HG03460 (cell line): ENCODE data around the gene LOX.
"Not testable (repeated sequence)": the region's sequence is repeated elsewhere in the genome, so short reads cannot be mapped to it uniquely, and the experiment has no call there.

Experiments
- ATAC-seq: cut with Tn5 transposase; IDR thresholded peaks from one replicate; pipeline ENCODE4 v1.9.1; 2021; ENCODE audit not compliant: unreplicated experiment

LOX gene

GRCh38 chr5:122099060-122099790, 21.2 kb upstream of the LOX start:
- no peak for ATAC-seq

- no peak for ATAC-seq
These were observed 19.3 kb upstream of the LOX start for GRCh38 chr5:122097391-122097790.

DNA sequence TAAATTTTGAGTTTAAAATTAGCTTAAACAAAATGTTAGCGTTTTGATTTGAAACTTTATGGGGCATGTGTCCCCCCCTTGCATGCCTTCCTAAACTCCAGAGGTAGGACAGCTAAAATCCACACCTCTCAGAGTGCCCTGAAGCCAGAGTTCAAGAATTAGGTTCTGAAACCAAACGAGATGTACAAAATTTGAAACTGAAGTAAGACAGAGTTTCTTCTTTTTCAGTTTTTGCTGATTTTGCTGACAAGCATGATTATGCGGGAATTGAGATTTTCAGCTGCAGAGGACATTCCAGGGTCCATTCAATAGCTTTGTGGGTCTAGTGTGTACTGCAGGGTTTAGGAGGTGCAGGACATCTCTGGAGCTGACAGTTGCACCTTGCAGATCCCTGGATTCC, 17.1 kb upstream of the LOX start:
- no peak for ATAC-seq

DNA sequence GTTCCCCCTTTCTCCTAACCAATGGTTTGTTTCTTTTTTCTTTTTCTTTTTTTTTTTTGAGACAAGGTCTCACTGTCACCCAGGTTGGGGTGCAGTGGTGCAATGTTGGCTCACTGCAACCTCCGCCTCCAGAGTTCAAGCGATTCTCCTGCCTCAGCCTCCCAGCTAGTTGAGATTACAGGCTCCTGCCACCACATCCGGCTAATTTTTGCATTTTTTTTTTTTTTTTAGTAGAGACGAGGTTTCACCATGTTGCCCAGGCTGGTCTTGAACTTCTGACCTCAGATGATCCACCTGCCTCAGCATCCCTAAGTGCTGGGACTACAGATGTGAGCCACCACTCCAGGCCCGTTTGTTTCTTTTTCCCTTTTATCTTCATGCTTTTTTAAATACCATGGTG, 16.2 kb upstream of the LOX start:
- not testable (repeated sequence) for ATAC-seq

GRCh38 chr5:122093415-122094180, 15.5 kb upstream of the LOX start:
- ATAC-seq: no peak

DNA sequence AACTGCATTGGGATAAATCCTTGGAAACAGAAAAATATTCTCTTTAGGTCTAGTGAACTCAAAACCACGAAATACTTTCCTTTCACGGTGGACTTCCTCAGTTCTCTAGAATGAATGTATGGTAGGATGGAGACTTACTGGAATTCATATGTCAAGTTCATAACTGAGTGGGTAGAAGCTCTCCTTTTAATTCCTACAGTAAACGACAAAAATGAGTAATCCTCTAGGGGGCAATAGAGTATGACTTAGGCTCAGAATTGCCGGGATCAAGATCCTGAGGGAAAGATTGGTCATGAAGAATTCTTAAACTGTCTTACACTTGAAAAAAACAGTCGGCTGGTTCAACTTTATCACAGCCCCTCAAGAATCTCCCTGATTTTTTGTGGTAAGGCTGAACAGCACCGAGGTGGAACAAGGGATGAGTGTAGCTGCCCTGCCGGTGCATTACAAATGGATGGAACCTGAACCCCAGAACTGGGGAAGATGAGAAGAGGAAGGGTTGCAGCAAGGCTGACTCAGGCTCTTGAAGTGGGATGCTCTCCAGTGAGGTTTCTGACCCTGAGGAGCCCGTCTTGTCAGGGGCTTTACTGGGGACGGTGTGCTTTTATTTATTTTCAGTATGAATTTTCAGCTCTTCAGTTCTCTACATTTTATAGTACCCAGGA, 14.0 kb upstream of the LOX start:
- ATAC-seq: no peak

DNA sequence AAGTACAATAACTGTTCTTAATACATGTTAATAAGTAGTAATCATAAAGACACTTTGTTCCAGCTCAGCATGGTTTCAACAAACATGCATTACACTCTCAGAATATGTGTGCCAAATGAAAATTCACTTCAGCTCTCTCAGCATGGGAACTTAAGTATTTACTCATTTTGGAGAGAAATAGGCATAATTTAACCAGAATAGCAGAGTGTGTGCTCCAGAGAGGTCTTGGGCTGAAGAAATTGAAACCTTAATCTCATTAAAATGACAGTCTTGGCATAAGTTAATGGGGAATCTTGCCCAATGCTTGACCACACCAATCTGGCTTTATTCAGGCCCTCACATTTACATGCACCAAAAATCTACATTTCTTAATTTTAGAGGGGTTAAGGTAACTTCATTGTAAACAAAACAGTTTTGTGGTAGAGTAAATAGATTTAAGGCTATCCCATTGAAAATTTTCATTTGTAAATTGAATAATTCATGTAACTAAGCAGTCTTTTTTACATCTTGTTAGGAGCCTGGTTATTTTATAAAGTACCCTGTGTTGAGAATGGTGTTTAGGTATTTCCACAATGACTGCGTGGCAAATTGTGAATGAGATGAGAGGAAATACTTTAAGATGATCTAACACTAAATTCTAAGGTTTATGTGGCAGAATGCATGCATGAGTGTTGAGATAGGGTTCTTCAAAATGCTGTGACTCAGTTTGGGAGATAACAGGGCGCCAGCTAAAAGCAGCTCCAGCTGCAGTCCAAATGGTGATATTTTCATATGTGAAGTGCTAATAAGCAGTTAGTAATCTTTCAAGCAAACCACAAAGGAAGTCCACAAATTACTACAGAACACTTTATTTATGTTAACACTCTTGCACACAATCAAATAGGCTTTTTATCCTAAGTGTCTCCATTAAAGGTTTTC, 11.3 kb upstream of the LOX start:
- ATAC-seq: no peak

- no peak for ATAC-seq
These were observed 7.0 kb upstream of the LOX start for GRCh38 chr5:122085041-122085440.

- ATAC-seq: no peak
These were observed 5.5 kb upstream of the LOX start for GRCh38 chr5:122083535-122083934.

- ATAC-seq: no peak
These were observed 3.5 kb upstream of the LOX start for GRCh38 chr5:122081541-122081940.

GRCh38 chr5:122077366-122078115, 518 bp downstream of the LOX start:
- ATAC-seq: no peak

DNA sequence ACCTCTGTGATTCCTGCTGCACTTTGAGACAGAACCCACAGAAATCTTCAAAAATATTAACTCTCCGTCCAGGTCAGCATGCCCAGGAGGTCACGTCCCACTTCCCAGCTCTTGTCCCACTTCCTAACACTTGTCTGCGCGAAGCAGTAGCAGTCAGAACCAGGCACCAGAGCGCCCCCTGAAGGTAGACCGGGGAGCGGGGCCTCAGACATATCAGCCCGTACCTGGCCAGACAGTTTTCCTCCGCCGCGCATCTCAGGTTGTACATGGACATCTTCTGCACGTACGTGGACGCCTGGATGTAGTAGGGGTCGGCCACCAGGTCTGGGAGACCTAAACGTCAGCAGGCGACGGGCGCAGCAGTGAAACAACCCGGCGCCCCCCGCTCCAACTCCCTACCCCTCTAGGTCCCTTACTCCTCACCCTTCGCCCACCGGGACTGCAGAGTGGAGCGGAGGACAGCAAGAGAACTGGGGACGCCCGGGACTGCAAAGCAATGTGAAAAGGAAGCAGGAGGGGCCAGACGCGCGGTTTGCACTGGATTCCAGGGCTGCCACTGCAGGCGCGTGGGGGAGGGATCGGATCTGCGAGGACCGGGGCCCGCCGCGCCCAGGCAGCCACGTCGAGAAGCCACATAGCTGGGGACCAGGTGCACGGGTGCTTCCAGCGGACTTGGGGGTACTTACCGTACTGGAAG, 1.2 kb downstream of the LOX start:
- ATAC-seq: no peak

GRCh38 chr5:122076050-122076461, 2.0 kb downstream of the LOX start:
- ATAC-seq: no peak

- ATAC-seq: no peak
These were observed 4.2 kb downstream of the LOX start for GRCh38 chr5:122073864-122074263.

DNA sequence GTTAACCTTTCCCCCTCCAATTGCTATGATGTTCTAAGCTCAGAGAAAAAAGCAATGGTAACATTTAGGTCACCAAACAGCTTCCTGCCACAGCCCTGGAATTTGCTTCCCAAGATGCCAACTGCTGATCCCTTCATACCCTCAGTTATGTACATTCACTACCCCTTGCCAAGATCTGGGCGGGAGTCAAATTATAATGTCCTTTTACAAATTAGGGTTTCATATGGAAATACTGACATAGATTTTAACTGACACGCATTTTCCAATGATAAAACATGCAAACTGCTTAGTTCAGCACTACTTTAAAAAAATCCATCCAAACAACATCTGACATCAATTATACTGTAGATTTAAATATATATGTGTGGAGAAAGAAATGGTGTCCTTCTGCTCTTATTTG, 5.0 kb downstream of the LOX start:
- ATAC-seq: no peak

GRCh38 chr5:122067390-122067789, 10.7 kb downstream of the LOX start:
- ATAC-seq: no peak

DNA sequence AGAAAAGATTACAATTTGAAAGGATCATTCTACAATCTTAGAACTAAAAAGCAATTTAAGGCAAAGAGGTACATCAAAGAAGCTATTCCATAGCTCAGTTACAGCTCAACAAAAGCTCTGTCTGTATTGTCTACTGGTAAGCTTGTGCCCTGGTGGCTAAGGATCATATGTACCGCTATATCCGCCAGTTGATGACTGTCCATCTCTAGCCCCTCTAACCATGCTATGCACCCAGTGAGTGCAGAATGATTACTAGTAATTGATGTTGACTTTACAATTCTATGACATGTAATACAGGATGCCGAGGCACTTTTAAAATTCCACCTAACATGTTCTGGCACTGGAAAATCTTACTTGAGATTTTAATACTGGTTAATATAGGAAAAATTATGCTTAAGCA, 13.1 kb downstream of the LOX start:
- ATAC-seq: no peak

GRCh38 chr5:122063836-122064235, 14.2 kb downstream of the LOX start:
- no peak for ATAC-seq

GRCh38 chr5:122062205-122062604, 15.9 kb downstream of the LOX start:
- ATAC-seq: no peak

- ATAC-seq: no peak
These were observed 21.1 kb downstream of the LOX start for GRCh38 chr5:122056913-122057312.
